Endothelial cell of umbilical vein (primary cell): ENCODE results near the gene KPNA1. TPM values are rescaled to one million over a fixed set of nuclear protein-coding genes. Genes with fewer than 3 reads are reported as not detected.

ENCODE experiments used
- BruUV-seq: library from RNA; stranded (reverse); fragments of 400-500 nt; replicated peaks from 2 replicates; lab custom pipeline; 2021; lab: Mats Ljungman, UMichigan
- CTCF ChIA-PET: fragments of 300-600, 350-600 bp; sonication (Branson Sonifier 250); formaldehyde crosslinking; loops from one replicate; lab custom pipeline; 2021; ENCODE audit warnings: antibody characterized with exemption, inconsistent platforms; lab: Charles Lee
- POLR2A ChIA-PET: fragments of 300-600, 350-600 bp; sonication (Branson Sonifier 250); formaldehyde crosslinking; loops from one replicate; lab custom pipeline; 2021; ENCODE audit warnings: antibody characterized with exemption, inconsistent platforms; lab: Charles Lee
- DNase-seq: peaks from one replicate; pipeline ENCODE4 v3.0.0-alpha.2; 2011; ENCODE audit warnings: low read depth, low spot score
- FAIRE-seq: peaks from 2 replicates; lab custom pipeline; 2011; peaks lifted over from hg19 to GRCh38; lab: Jason Lieb, UNC
- H2AFZ ChIP-seq: 2 replicates; pipeline ENCODE4 v1.6.0; 2012; ENCODE audit warnings: low read depth, low read length, control low read depth, inconsistent platforms
- H3K27ac ChIP-seq: 2 replicates; pipeline ENCODE4 v1.5.1; 2011; ENCODE audit warnings: low read depth, mild to moderate bottlenecking, control low read depth, low read length, moderate library complexity; ENCODE audit not compliant: insufficient read depth
- H3K27me3 ChIP-seq, 2 experiments: 2 replicates each; pipeline versions ENCODE4 v1.6.0 to v1.6.1; 2011; ENCODE audit warnings: low read length in 2 of 2, mixed read lengths in 1 of 2; ENCODE audit not compliant: control insufficient read depth in 2 of 2, insufficient read depth in 2 of 2
- H3K36me3 ChIP-seq, 2 experiments: 2 replicates in 1 of 2; 3 replicates in 1 of 2; pipeline ENCODE4 v1.5.1; 2011; ENCODE audit warnings: low read length in 2 of 2, mild to moderate bottlenecking in 1 of 2, moderate library complexity in 1 of 2; ENCODE audit not compliant: control insufficient read depth in 2 of 2, insufficient read depth in 2 of 2; ENCODE audit errors: extremely low read depth in 1 of 2
- H3K4me1 ChIP-seq: 3 replicates; pipeline ENCODE4 v1.5.1; 2011; ENCODE audit warnings: mild to moderate bottlenecking, low read length; ENCODE audit not compliant: control insufficient read depth, insufficient read depth; ENCODE audit errors: extremely low read depth
- H3K4me2 ChIP-seq: 2 replicates; pipeline ENCODE4 v1.6.1; 2011; ENCODE audit warnings: low read length, control low read depth, mixed read lengths; ENCODE audit not compliant: insufficient read depth
- H3K4me3 ChIP-seq, 3 experiments: fragments of 200-600 bp in 1 of 3; sonication (generic), shearing (Covaris generic) in 1 of 3; replicated peaks in 1 of 3; 2 replicates each; pipeline ENCODE4 v1.5.1; 2011 to 2016; ENCODE audit warnings: control low read depth in 3 of 3, low read length in 3 of 3, mild to moderate bottlenecking in 2 of 3, inconsistent platforms in 1 of 3, low read depth in 1 of 3, moderate library complexity in 1 of 3; ENCODE audit not compliant: insufficient read depth in 1 of 3
- H3K79me2 ChIP-seq: 2 replicates; pipeline ENCODE4 v1.6.0; 2012; ENCODE audit warnings: low read length, inconsistent platforms; ENCODE audit not compliant: control insufficient read depth, insufficient read depth
- H3K9ac ChIP-seq: replicated peaks from 2 replicates; pipeline ENCODE3; 2011; ENCODE audit warnings: low read length, control low read depth; ENCODE audit not compliant: insufficient read depth; ENCODE audit errors: extremely low read depth
- H3K9me1 ChIP-seq: replicated peaks from 3 replicates; pipeline ENCODE4 v1.6.0; 2011; ENCODE audit warnings: mild to moderate bottlenecking, low read length; ENCODE audit not compliant: control insufficient read depth, insufficient read depth; ENCODE audit errors: extremely low read depth
- H3K9me3 ChIP-seq: replicated peaks from 2 replicates; pipeline ENCODE4 v1.5.1; 2012; ENCODE audit warnings: low read length, inconsistent platforms; ENCODE audit not compliant: control insufficient read depth, insufficient read depth
- H4K20me1 ChIP-seq: replicated peaks from 2 replicates; pipeline ENCODE3; 2011; ENCODE audit warnings: mild to moderate bottlenecking, low read length; ENCODE audit not compliant: control insufficient read depth, insufficient read depth; ENCODE audit errors: extremely low read depth
- CTCF ChIP-seq, 2 donors: IDR thresholded peaks; 1 replicate in 1 of 2; 2 replicates in 1 of 2; pipeline ENCODE4 v1.5.1; 2011; ENCODE audit warnings: low read length in 2 of 2, mild to moderate bottlenecking in 2 of 2, moderate library complexity in 2 of 2, control low read depth in 1 of 2, inconsistent platforms in 1 of 2, low read depth in 1 of 2; ENCODE audit not compliant: insufficient read depth in 1 of 2; ENCODE audit errors: extremely low read depth in 1 of 2
- EZH2 ChIP-seq: IDR thresholded peaks from 2 replicates; pipeline ENCODE4 v1.6.1; 2012; ENCODE audit warnings: borderline replicate concordance, low read depth, mild to moderate bottlenecking, moderate library complexity, low read length, inconsistent platforms; ENCODE audit not compliant: severe bottlenecking
- FOS ChIP-seq: IDR thresholded peaks from 2 replicates; pipeline ENCODE4 v1.6.1; 2011; ENCODE audit warnings: mild to moderate bottlenecking, low read length, moderate library complexity, borderline replicate concordance; ENCODE audit not compliant: insufficient read depth
- GATA2 ChIP-seq: IDR thresholded peaks from 2 replicates; pipeline ENCODE4 v1.7.0; 2011; ENCODE audit warnings: low read depth, mild to moderate bottlenecking, moderate library complexity, mixed read lengths, low read length; ENCODE audit not compliant: insufficient read length, insufficient read depth
- JUN ChIP-seq: IDR thresholded peaks from 2 replicates; pipeline ENCODE4 v1.6.1; 2011; ENCODE audit warnings: borderline replicate concordance, low read depth; ENCODE audit not compliant: insufficient read length, insufficient read depth
- MYC ChIP-seq: IDR thresholded peaks from one replicate; pipeline ENCODE4 v1.6.1; 2011; ENCODE audit warnings: mild to moderate bottlenecking, low read depth, low read length
- POLR2A ChIP-seq: IDR thresholded peaks from 2 replicates; pipeline ENCODE4 v1.6.1; 2012; ENCODE audit warnings: low read depth, mild to moderate bottlenecking, control low read depth, low read length
- POLR2AphosphoS5 ChIP-seq: IDR thresholded peaks from 2 replicates; pipeline ENCODE4 v1.6.1; 2012; ENCODE audit warnings: low read depth, mild to moderate bottlenecking, control low read depth, low read length, moderate library complexity; ENCODE audit not compliant: insufficient read depth
- dilution Hi-C: fragments of 300-500 bp; cut with MboI; formaldehyde crosslinking; loops from one replicate; pipeline ENCODE4 v1.15.0; 2019; ENCODE audit warnings: low sequenced_read_pairs; ENCODE audit not compliant: extremely low pct_ligation_motif_present
- intact Hi-C: fragments of 100-400 bp; cut with micrococcal nuclease; formaldehyde crosslinking; loops from one replicate; pipeline ENCODE4 v1.10.0; 2022
- polyA plus RNA-seq, 4 experiments: library from polyadenylated mRNA; depleted of rRNA in 3 of 4; stranded (reverse) in 3 of 4; unstranded in 1 of 4; fragments of >200 nt; gene quantifications; 2 replicates each; pipeline versions ENCODE4 v1.2.1 to v1.2.3, GENCODE V29; 2011 to 2012; ENCODE audit warnings: missing spikeins in 1 of 4
- total RNA-seq: library from RNA; stranded (reverse); gene quantifications from 2 replicates; pipeline ENCODE4 v1.2.3, GENCODE V29; 2021
- TF ChIP-seq, protein P1 (sequence below): IDR thresholded peaks from 2 replicates; pipeline ENCODE4 v1.6.1; 2011; ENCODE audit not compliant: insufficient read depth, insufficient read length

KPNA1 gene
- total and polyA plus RNA-seq, 2 donors (not counting 3 experiments of a cell fraction or from before 2014, with no cell fraction given), result 24.4 to 110 TPM

DNA sequence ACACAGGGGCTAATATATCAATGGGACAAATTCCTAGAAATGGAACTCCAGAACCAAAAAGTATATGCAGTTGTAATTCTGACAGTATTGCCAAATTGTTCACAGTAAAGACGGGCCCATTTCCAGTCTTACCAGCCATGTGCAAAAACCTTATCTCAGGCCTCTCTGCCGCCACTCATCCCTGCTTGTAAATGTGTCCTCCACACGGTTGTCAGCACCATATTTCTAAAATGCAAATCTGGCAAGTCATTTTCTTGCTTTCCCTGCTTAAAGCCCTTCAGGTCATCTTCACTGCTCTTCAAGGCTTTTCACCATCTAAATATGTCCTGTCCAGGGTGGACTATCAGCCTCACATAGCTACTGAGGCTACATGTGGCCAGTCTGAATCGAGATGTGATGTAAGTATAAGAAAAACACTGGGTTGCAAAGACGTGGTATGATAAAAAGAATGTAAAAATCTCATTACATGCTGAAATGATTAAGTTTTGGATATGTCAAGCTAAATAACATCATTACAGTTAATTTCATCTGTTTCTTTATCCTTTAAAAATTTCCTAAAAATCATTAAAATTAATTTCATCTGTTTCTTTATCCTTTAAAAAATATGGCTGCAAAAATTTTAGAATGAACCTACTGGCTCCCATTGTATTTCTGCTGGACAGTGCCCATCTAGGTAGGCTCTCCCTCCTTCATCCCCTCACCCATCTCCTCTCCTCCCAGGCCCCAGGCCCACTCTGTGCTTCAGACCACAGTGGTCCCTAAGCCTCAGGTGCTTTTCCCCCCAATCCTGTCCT lies 48.4 kb upstream of the KPNA1 start:
- DNase-seq, result no peak
- ChIA-PET POLR2A (no interaction called here), CTCF (interaction anchor here (8.8 kb wide), 1 partner anchor 115 kb away, joined by 129 read pairs; the partner anchor contains the start of gene PARP14)
- H3K79me2 ChIP-seq, result no peaks in the 10 kb centered on the region
- H4K20me1 ChIP-seq, result no peaks in the 10 kb centered on the region
- TF ChIP-seq FOS (no peak), GATA2 (no peak), JUN (no peak), EZH2 (no peak), POLR2AphosphoS5 (no peak), CTCF (IDR thresholded peaks at IDR 0.05; ENCODE audit: extremely low read depth in 1 of 2, insufficient read depth in 1 of 2, low read depth in 1 of 2, low read length in 2 of 2) (no peak), POLR2A (no peak), MYC (no peak)
- TF ChIP-seq, protein P1, sequence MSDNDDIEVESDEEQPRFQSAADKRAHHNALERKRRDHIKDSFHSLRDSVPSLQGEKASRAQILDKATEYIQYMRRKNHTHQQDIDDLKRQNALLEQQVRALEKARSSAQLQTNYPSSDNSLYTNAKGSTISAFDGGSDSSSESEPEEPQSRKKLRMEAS, result no peak
- dilution Hi-C loops, result no loop called here
- H2AFZ ChIP-seq, result peak overlapping the region; percentile 84
- intact Hi-C loops, result loop anchor here (5.0 kb wide), 1 partner anchor 171 kb away; no protein-coding TSS in a partner anchor
- H3K9ac ChIP-seq, result peak overlapping the region; percentile 65
- no peak for FAIRE-seq
- H3K9me1 ChIP-seq, result no peaks in the 10 kb centered on the region
- BruUV-seq, result no TSS peak
- peak overlapping the region; percentile 63 for H3K27ac ChIP-seq
- peak overlapping the region; percentile 60 to 96 (median 74) for H3K4me3 ChIP-seq
- H3K9me3 ChIP-seq, result no peaks in the 10 kb centered on the region
- H3K27me3 ChIP-seq, result no peaks in the 10 kb centered on the region
- peaks cover 0 to 3% of the 10 kb centered on the region in 2 experiments for H3K36me3 ChIP-seq
- peak overlapping the region; percentile 87 for H3K4me2 ChIP-seq
- peaks cover 8% of the 10 kb centered on the region for H3K4me1 ChIP-seq
